Left colon (tissue), 2 donors: ENCODE results near the gene PEX12. TPM values are rescaled to one million over a fixed set of nuclear protein-coding genes. Genes with fewer than 3 reads are reported as not detected.
"Not testable (repeated sequence)": the region's sequence is repeated elsewhere in the genome, so short reads cannot be mapped to it uniquely, and the experiment has no call there.

Experiments
- ATAC-seq: fragments of 200-7000 bp; cut with Tn5 transposase; one replicate; pipeline ENCODE4 v1.9.1; 2020; ENCODE audit warnings: mild to moderate bottlenecking, moderate library complexity
- DNase-seq, 2 donors: peaks; one replicate each; pipeline ENCODE4 v3.0.0-alpha.2; 2020
- intact Hi-C, 2 donors: fragments of 100-400 bp; cut with DNase I in 1 of 2; cut with micrococcal nuclease in 1 of 2; formaldehyde crosslinking; loops; one replicate each; pipeline versions ENCODE4 v1.11.2 to v1.14.0; 2022; cut with DNase I, micrococcal nuclease
- total RNA-seq, 2 donors: library from RNA; stranded (reverse); fragmentation: NEBNext Ultra II Directional; extraction: Animal tissue kit (Norgen Biotek cat#: 25700); gene quantifications; one replicate each; pipeline ENCODE4 v1.2.1, GENCODE V29; 2021
- donor health status: DM: no; HTN: no; CAD: no.
- donor health status: DM: yes; HTN: yes; CAD: no.

The PEX12 gene
- total RNA-seq, 2 donors from 2014 or later = 2.8 to 4.7 TPM

DNA sequence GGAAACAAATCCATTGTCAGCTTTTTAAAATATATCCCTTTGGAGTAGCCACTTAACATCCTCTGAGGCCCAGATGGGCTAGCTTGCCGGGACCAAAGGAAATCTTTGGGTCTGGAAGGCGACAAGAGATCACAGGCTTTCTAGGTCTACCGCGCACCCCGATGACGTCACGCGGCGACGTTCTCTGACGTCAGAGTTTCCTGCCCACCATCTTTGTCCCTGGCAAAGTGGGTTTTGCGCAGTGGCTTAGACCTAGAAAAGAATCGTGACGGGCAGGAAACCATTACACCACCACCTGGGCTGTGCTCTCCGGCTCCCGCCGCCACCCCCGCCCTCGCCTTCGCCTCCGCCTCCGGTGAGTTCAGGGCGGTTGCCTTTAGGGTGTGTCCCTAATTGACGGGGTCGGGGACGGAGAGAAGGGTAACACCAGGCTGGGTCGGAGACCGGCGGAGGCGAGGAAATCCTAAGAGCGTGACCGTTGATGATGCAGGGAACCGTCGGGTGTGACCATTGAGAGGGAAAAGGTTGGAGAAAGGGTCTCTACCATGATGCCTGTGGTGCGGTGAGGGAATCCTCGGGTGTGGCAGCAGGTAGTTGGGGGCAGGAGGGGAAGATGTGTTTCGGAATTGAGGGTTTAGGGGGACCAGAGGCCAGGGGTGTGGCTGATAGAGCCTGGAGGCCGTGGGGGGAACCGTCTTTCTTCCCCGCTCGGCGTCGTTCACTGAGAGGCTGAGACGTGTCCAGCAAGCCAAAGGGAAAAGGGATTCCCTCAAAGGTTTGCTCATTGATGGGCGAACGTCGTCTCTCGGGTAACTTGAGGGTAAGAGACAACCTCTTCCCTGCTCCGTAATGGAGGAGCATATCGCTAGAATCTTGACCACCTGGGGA is 8.9 kb upstream of the PEX12 start, which contains the start of gene AP2B1:
Gene AP2B1 (plus strand): TSS at position 249 of the 888 bp plus-strand sequence. CDS start 6,709 bp downstream, outside the sequence.
- ATAC-seq = peak; percentile 85
- DNase-seq = peak; percentile 91 to 95
- intact Hi-C loops = no loop called here

DNA sequence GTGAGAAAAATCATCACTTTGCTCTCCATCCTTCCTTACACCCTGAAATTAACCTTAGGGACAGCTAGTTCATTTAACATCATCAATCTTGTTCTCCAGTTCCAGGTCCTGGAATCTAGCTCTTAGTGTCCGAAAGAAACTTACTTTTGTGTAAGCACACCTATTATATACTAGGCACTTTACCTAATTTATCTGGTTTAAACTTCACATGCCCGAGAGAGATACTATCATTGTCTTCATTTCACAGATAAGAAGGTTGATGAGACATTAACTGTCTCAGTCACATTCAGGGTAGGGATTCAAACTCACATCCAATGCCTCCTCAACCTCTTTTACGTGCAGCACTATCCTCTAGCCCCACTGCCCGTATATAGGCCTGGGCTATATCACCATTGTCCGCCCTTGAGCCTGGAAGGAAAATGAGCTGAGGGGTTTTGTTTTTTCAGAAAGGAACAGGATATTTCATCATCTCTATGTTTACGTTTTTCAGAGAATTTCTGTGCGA is 8.2 kb upstream of the PEX12 start:
- DNase-seq (peak in 1 of 2 donors; percentile 17), ATAC-seq (no peak)
- intact Hi-C loops = no loop called here

DNA sequence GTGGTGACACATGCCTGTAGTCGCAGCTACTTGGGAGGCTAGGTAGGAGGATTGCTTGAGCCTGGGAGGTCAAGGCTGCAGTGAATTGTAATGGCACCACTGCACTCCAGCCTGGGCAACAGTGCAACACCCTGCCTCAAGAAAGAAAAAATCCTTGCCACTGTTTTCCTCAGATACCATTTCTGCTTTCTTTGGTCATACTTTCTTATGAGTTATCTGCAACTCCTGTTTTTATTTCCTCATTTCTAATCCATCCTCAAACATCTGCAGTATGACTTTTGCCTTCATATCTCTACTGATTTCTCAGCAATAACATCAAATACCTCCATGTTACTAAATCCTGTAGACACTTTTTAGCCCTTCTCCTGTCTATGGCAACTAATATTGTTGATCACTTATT is 5.7 kb upstream of the PEX12 start:
- intact Hi-C loops = no loop called here
- ATAC-seq (no peak), DNase-seq (no peak)

DNA sequence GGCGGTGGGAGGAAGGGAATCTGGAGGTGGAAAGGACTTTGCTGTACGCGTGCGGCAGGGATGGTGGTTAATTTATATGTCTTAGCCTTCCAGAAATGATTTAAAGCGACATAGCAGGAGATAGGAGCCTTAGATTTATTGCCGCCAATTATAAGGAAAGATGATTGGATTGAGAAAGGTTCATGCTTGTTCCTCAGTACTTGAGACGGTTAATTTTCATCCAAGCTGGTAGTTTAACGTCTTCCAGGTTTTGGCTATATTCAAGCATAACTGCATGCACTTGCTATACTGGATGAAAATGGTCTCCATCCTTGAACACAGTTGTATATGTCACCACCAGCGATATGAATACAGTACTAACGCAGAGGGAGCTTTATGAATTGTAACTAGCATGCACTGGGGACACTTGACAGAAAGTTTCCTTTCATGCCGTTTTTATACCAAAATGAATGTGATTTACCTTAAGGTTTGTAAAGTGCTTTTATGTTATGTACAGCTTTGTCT is 610 bp upstream of the PEX12 start:
- DNase-seq (no peak), ATAC-seq (peak; percentile 24)
- intact Hi-C loops = no loop called here

DNA sequence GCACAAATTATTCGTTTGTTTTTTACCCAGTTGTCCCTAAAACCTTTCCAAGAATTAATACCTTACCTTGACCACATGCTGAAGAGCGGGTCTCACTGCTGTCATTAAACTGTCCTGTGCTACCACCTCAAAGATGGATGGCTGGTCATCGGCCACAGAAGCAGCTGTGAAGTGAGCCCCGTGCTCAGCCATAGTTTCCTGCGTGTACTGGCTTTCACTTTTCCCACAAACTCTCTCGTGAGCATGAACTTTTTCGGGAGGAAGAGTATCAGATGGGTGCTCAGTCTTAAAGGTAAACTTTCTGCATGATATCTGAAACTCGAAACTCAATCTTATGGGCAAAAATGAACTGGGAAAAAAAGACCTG is 558 bp downstream of the PEX12 start:
- intact Hi-C loops = no loop called here
- ATAC-seq (peak; percentile 38), DNase-seq (peak in 1 of 2 donors; percentile 21)

DNA sequence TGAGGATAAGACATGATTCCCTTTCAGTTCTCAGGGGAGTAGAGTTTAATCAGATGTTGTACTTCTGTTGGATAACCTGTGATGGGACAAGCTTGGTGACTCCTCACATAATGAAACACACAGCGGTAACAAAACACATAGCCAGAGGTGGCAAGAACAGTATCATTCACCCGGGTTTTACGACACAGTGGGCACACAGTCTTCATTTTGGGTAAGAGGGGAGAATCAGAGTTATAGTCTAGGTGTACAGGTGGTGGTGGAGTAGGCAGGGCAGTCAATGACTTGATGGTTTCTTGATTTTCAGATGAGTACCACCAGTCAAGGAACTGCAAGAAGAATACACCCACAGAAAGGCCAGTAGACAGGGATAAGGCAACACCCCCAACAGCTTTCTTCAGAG is 2.6 kb downstream of the PEX12 start:
- DNase-seq (no peak), ATAC-seq (no peak)
- intact Hi-C loops = no loop called here

DNA sequence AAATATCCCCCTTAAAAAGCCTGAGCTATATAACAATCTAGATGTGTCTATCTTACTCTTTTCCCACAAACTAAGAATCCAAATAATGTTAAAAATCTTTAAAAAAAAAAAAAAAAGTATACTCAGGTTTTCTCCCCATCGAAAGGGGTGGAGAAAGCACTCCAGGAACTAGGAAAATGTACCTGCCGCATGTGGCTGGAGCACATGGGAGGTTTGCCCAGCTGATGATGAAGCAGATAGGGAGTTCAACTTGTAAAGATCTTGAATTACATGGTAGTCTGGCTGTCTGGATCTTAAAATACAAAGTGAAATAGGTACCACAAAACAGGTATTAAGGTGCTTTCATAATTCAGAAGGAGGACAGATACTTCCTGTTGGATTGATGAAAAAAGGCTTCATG is 9.0 kb downstream of the PEX12 start:
- intact Hi-C loops = no loop called here
- ATAC-seq = no peak
- DNase-seq = no peak

DNA sequence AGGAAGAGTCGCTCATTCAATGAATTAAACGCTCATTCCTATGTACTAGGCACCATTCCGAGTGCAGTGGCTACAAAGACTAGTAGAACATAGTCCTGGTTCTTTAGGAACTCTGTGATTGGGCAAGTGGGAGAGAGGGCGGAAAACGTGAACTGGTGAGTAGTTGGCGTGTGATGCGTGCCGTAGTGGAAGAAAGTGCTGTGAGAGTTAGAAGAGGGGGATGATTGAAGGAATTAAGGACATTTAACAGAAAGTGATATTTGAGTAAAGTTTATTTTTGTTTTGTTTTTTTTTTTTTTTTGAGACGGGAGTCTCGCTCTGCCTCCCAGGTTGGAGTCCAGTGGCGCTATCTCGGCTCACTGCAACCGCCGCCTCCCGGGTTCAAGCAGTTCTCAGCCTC is 9.8 kb downstream of the PEX12 start:
- peak; percentile 59 for ATAC-seq
- intact Hi-C loops = no loop called here
- DNase-seq = peak; percentile 26 to 49

DNA sequence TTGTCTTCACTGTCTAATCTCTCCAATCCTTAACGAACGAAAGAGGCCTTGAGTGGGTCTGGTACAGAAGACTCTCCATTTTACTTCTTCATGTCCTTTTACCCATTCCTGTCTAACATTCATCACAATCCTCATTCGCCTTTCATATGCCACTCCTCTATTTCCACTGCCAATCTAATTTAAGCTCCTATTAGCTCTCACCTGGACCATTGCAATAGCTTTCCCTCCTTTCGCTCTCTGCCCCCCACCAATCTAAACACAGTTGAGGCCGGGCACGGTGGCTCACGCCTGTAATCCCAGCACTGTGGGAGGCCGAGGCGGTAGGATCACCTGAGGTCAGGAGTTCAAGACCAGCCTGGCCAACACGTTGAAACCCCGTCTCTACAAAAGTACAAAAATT is 11.4 kb downstream of the PEX12 start:
- intact Hi-C loops = no loop called here
- DNase-seq = peak in 1 of 2 donors; percentile 12
- ATAC-seq = no peak

DNA sequence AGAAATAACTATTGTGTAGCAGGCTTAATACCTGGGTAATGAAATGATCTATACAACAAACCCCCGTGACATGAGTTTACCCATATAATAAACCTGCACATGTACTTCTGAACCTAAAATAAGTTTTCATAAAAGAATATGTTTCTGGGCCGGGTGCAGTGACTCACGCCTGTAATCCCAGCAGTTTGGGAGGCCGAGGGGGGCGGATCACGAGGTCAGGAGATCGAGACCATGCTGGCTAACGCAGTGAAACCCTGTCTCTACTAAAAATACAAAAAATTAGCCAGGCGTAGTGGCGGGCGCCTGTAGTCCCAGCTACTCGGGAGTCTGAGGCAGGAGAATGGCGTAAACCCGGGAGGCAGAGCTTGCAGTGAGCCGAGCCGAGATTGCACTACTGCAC is 15.2 kb downstream of the PEX12 start:
- DNase-seq, intact Hi-C loops, ATAC-seq: not testable (repeated sequence)

DNA sequence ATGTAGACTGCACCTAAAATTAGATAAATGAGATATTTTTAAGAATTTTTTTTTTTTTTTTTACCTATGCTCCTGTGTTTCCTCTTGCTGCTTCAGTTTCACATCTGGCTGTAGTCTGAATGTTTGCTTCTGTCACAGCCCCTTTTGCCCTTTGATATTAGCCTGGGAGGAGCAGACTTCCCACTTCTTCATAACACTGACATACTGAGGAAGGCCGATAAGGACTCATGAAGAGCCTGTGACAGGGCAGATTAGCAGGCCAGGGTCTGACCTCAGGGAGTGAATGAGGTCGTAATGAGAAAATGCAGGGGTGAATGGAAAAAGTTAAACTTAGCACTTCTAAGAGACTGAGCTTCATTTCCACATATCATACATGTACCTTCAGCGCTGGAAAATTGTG is 17.7 kb downstream of the PEX12 start, which contains the start of gene SLFN14:
Gene SLFN14 (minus strand): TSS at position 117 of the 400 bp plus-strand sequence. CDS start 2,757 bp downstream, outside the sequence.
- ATAC-seq (no peak), DNase-seq (no peak)
- intact Hi-C loops = no loop called here

DNA sequence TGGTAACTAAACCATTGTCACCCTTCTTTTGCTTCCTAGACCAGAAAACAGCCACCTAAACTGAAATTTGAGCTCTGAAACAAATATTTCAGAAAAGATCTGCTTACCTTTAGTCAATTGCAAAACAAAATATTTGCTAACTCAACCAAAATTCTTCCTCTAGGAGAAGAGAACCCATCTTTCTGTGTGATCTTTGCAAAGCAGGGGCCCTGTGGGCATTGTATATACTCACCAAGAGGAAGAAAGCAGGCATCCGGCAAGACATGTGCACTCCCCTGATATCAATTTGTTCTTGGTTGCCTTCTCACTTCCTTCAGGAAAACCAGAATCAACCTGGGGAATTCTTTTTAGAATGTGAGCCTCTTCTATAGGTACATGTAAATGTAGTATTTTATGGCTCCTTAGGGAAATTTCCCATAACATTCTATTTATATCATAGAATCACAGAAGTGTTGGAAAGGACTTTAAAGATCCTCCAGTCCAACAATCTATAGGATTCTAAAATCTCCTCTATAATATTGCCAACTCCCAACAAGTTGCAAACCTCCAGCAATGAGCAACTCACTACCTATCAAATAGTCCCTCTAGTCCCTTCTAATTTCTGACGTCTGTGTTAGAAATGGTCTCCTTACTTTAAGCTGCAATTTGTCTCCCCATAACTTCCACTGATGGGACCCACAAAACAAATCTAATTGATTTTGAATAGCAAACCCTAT is 18.7 kb downstream of the PEX12 start:
- no peak for DNase-seq
- ATAC-seq = no peak
- intact Hi-C loops = no loop called here

DNA sequence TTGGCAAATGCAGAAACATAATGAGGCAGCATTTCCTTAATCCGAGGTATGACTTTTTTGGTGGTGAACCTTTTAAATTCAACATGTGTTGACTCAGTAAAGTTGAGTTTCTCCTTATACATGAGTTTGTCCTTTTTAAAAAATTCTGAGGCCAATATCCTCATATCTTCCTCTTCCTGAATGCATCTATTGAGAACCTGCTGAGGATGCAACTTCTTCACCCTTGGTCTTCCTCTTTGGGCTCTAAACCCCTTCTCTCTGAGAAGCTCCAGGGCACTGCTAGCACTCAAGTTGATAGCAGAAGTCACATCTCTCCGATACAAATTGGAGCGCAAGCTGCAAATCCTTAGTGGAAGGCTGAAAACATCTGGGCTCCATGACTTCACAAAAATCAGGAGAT is 21.0 kb downstream of the PEX12 start:
- ATAC-seq (no peak), DNase-seq (no peak)
- intact Hi-C loops = no loop called here

DNA sequence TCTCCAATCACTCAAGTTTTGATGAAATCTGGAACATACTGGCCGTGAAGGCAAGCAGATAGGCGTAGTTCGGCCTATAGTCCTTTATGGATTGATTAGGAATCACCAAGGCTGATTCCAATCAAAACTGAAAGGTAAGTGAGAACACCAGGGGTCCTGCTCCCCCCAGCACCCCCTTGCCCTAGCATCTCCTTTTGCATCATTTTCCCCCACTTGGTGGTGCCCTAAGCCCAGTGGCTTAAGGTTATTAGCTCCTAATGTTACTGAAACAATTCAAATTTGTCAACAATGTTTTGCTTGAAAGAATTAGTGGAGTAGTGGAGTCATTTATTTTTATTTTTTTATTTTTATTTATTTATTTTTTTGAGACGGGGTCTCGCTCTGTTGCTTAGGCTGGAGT is 22.7 kb downstream of the PEX12 start:
- intact Hi-C loops = no loop called here
- DNase-seq (no peak), ATAC-seq (no peak)

DNA sequence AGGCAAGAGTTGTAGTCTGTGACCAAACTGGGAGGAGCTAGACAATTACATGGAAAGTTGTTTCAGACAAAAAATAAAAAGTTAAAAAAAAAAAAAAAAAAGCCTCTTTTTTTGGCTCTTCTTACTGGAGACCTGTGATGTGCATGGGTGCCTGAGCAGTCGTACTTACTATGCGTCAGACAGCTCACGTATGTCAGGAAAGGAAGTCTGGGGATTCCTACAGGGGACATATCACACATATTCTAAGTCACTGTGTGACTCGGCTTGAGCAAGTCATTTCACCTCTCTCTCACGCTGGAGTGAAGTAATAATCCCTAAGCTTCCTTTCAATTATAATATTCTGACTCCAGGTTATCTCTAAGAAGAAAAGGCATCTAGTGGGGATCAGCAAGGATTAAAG is 23.7 kb downstream of the PEX12 start:
- intact Hi-C loops = no loop called here
- ATAC-seq (no peak), DNase-seq (no peak)

DNA sequence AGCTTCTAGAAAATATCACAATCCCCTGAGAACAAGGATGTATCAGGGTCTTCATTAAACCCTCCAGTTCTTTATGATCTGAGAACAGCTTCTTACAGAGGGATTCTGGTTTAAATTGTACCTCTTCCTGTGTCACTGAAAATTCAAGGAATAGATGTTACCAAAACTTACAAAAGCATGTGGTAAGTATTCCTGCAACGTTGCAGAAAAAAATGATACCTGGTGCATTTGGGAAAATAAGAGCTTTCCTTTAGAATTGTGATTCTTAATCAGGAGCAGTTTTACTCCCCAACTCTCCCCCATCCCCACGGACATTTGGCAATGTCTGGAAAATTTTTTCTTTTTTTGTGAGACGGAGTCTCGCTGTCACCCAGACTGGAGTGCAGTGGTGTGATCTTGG is 25.1 kb downstream of the PEX12 start:
- intact Hi-C loops = no loop called here

DNA sequence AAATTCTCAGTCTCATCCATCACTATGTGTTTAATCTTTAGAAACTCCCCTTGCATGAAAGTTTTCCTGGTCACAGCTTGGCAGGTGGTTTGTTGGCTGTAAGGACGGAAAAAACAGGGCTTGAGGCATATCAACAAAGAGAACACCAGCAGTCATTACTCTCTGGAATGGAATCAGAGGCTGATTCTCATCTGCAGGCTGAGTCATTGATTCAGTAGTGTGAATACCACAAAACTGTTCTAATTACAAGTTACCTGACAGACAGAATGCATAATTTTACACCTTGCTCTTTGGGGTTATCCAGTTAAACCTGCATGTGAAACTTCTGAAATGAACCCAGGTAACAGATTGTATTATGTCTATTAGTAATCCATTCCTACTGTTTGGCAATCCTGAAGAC is 29.4 kb downstream of the PEX12 start:
- DNase-seq = no peak
- intact Hi-C loops = no loop called here
- no peak for ATAC-seq

More for the DNA sequence above, 25.1 kb downstream of the PEX12 start:
- DNase-seq (no peak), ATAC-seq (no peak)

DNA sequence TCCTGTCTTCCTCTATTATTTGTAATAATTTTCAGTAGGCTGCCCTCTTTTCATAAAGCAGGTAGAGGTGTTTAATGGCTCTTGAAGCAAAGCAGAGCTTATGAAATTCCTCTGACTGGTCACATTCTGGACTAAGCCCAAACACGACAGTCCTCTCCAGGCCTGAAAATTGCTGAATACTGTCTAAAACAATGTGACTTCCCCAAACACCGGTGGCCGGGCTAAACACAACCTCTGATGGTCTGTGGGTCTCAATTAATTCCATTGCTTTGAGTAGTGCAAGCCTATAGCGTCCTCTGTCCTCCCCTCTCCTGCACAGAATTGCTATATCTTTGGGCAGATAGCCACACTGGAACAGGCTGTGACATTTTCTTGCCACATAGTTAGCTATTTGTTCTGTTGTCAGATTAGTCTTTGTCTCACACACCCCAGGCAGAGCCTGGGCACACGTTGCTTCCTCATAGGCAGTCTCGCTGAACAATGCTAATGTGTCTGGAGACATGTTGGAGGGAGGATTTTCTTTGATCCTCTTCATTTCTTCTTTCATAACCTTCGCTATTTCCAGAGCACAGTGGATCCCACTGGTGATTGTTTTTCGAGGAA is 30.1 kb downstream of the PEX12 start:
- ATAC-seq = no peak
- intact Hi-C loops = no loop called here
- no peak for DNase-seq

DNA sequence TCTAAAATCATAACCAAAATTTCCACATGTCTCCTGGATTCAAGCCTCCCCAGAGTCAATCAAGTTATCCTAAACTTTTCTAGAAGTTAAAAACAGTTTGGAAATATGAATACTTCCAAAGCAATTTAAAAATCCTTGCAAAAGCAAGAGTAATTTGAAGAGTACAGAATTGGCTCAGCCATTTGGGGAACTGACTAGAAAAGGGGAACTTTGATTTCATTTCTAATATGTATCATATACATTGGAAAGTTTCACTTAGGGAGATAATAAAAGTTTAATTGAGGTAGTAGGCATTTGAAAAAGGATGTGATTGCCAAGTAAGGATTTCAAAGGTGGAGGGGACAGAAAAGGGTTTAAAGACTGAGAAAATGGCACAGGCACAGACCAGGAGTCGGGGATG is 31.9 kb downstream of the PEX12 start:
- intact Hi-C loops = no loop called here

More for the DNA sequence above, 31.9 kb downstream of the PEX12 start:
- DNase-seq = no peak
- ATAC-seq = no peak
